ENCODE measurements around the gene CRACDL.

The CRACDL gene

GRCh38 chr2:98825404-98825803 lies 110.6 kb downstream of the CRACDL start:
- H3K4me3 Mint-ChIP-seq, result no peak overlapping the region
- peaks cover 44% of the 10 kb centered on the region for H3K4me1 Mint-ChIP-seq (ENCODE audit: low read depth)
- H3K27me3 Mint-ChIP-seq, result no peaks in the 10 kb centered on the region
- H3K36me3 Mint-ChIP-seq, result no peaks in the 10 kb centered on the region
- no peaks in the 10 kb centered on the region for H3K9me3 Mint-ChIP-seq (ENCODE audit: low read depth)
- no peak overlapping the region for H3K27ac Mint-ChIP-seq

DNA sequence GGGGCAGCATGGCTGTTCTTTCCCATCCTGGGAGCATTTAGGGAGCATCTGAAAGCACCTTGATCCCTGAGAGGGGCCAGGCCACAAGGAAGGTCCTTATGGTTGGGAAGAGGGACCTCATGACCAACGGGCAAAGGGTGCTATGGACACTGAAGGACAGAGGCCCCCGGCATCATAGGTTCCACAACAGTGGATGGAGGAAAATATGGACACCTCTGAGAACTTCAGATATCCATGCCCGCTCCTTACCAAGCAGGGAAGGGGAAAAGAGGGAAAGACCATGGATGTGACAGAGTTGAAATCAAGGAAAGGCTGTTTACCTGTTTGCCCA lies 111.0 kb downstream of the CRACDL start:
- no peaks in the 10 kb centered on the region for H3K27me3 Mint-ChIP-seq
- no peaks in the 10 kb centered on the region for H3K36me3 Mint-ChIP-seq
- no peaks in the 10 kb centered on the region for H3K9me3 Mint-ChIP-seq (ENCODE audit: low read depth)
- H3K4me3 Mint-ChIP-seq, result no peak overlapping the region
- peaks cover 40% of the 10 kb centered on the region for H3K4me1 Mint-ChIP-seq (ENCODE audit: low read depth)
- no peak overlapping the region for H3K27ac Mint-ChIP-seq

GRCh38 chr2:98824256-98825019 lies 111.6 kb downstream of the CRACDL start:
- Mint-ChIP-seq H3K9me3 (ENCODE audit: low read depth) (no peaks in the 10 kb centered on the region), H3K4me3 (peak overlapping the region; percentile 17), H3K36me3 (no peaks in the 10 kb centered on the region), H3K27me3 (no peaks in the 10 kb centered on the region), H3K27ac (no peak overlapping the region), H3K4me1 (ENCODE audit: low read depth) (peaks cover 36% of the 10 kb centered on the region)

GRCh38 chr2:98823196-98824170 lies 112.5 kb downstream of the CRACDL start:
- Mint-ChIP-seq H3K4me1 (ENCODE audit: low read depth) (peaks cover 28% of the 10 kb centered on the region), H3K27me3 (no peaks in the 10 kb centered on the region), H3K9me3 (ENCODE audit: low read depth) (no peaks in the 10 kb centered on the region), H3K4me3 (peak overlapping the region; percentile 90), H3K36me3 (no peaks in the 10 kb centered on the region), H3K27ac (peak overlapping the region; percentile 83)

DNA sequence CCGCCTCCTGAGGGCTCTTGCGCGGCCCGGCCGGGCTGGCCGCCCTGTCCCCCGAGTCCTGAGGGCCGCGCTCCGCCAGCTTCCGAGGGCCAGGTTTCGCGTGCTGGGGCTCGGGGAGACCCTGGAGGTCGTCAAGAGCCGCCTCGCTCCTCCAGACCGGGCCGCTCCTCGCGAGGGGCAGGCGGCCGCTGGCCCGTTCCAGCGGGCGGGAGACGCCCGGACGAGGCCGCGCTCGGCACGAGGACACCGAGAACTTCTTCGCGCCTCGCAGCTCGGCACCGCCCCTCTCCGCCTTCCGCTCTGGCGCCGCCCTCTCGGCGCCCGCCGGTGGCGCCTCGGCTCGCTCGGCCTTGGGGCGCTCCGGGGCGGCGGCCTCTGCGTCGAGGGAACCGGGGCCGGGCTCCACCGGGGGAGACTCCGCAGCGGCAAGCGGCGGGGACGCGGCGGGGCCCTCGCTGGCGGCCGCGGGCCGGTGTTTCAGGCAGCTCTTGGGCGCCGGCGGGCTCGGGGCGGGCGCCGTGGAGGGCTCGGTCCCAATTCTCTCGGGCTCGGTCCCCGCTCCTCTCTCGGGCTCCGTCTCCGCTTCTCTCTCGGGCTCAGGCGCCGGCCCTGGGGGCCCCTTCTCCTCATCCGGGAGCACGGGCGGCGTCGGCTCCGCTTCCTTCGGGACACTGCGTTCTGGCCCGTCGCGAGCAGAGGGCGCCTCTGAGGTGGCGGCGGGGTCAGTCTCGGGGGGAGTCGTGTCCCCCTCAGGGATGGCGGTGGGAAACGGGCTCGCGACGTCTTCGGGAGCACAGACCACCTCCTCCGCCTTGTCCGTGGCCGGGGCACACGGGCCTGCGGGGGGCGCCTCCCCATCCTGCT lies 113.5 kb downstream of the CRACDL start:
- Mint-ChIP-seq H3K27ac (no peak overlapping the region), H3K4me1 (ENCODE audit: low read depth) (peaks cover 21% of the 10 kb centered on the region), H3K4me3 (peak overlapping the region; percentile 51), H3K9me3 (ENCODE audit: low read depth) (no peaks in the 10 kb centered on the region), H3K27me3 (no peaks in the 10 kb centered on the region), H3K36me3 (no peaks in the 10 kb centered on the region)

DNA sequence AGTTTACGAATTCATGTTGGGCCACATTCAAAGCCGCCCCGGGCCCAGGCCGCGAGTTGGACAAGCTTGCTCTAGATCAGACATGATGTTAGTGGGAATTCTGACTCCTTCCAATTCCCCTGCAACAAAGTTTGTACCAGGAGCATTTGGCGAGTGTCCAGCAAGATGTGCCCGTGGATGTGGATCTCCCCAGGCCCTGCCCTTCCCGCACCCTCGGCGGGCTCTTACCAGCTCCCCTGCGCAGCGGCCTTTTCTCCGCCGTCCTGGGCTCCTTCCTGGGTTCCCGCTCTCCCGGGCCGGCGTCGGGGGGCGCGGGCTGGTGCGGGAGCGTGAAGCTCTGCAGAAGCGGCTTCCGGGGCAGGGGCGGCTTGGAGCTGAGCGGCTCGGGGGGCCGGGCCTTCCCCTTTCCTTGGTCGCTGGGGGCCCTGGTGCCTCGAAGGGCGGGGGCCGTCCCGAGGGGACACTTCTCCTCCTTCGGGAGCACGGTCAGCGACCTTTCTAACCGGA lies 114.3 kb downstream of the CRACDL start:
- Mint-ChIP-seq H3K27me3 (no peaks in the 10 kb centered on the region), H3K4me1 (ENCODE audit: low read depth) (peaks cover 21% of the 10 kb centered on the region), H3K4me3 (no peak overlapping the region), H3K36me3 (no peaks in the 10 kb centered on the region), H3K9me3 (ENCODE audit: low read depth) (no peaks in the 10 kb centered on the region), H3K27ac (no peak overlapping the region)

DNA sequence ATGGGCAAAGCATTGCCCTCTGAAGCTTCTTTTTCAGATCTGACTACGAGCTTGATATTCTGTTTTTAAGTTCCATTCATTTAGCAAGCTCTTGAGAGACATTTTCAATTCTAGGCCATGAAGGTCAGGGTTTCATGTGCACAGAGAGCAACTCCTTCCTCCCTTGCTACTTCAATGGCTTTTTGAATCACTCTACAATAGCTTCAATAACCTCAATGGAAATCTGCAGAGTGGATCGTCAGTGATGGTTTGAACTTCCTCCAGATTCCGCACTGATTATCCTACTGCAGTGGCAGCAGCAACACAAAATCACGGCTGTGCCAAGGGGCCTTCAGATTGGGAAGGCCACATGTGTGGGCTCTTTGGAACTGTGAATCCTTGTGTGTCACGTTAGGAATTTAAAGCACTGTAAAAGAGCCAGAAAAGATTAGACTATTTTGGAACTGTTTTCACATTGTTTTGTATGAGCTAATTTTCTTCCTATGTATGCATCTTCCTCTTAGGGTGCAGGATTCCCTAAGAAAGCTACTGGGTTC lies 116.7 kb downstream of the CRACDL start:
- Mint-ChIP-seq H3K4me3 (no peak overlapping the region), H3K36me3 (peaks cover 3% of the 10 kb centered on the region), H3K27me3 (no peaks in the 10 kb centered on the region)

DNA sequence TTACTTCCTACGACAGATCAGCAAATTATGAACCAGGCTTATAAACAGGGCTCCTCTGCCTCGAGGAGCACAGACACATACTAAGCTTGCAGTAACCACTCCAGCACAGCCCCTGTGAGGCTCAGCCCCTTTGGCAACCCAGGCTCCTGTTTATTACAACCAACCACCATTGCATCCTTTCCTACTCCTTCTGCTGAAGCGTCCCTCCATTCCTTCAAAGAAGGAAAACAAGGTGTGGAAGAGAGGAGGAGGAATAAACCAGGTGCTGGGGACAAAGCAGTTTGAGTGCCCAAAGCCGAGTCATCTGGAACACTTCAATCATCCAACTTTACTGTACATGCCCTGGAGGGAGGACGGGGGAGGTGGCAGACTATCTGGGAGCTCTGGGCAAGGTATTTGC lies 117.9 kb downstream of the CRACDL start:
- Mint-ChIP-seq H3K27me3 (no peaks in the 10 kb centered on the region), H3K36me3 (peaks cover 3% of the 10 kb centered on the region), H3K4me1 (ENCODE audit: low read depth) (peaks cover 7% of the 10 kb centered on the region), H3K27ac (no peak overlapping the region), H3K4me3 (no peak overlapping the region), H3K9me3 (ENCODE audit: low read depth) (no peaks in the 10 kb centered on the region)

More for the DNA sequence above, 116.7 kb downstream of the CRACDL start:
- Mint-ChIP-seq H3K9me3 (ENCODE audit: low read depth) (no peaks in the 10 kb centered on the region), H3K27ac (no peak overlapping the region), H3K4me1 (ENCODE audit: low read depth) (peaks cover 16% of the 10 kb centered on the region)

GRCh38 chr2:98816281-98816680 lies 119.7 kb downstream of the CRACDL start:
- Mint-ChIP-seq H3K9me3 (ENCODE audit: low read depth) (no peaks in the 10 kb centered on the region), H3K4me3 (no peak overlapping the region), H3K36me3 (peaks cover 3% of the 10 kb centered on the region), H3K27ac (no peak overlapping the region), H3K4me1 (ENCODE audit: low read depth) (peaks cover 7% of the 10 kb centered on the region), H3K27me3 (no peaks in the 10 kb centered on the region)

- Mint-ChIP-seq H3K9me3 (ENCODE audit: low read depth) (no peaks in the 10 kb centered on the region), H3K4me3 (no peak overlapping the region), H3K36me3 (peaks cover 3% of the 10 kb centered on the region), H3K4me1 (ENCODE audit: low read depth) (peaks cover 7% of the 10 kb centered on the region), H3K27ac (no peak overlapping the region), H3K27me3 (no peaks in the 10 kb centered on the region)
Observed at GRCh38 chr2:98815795-98816194, 120.2 kb downstream of the CRACDL start.

GRCh38 chr2:98811766-98812165 lies 124.3 kb downstream of the CRACDL start:
- Mint-ChIP-seq H3K27me3 (no peaks in the 10 kb centered on the region), H3K4me3 (no peak overlapping the region), H3K9me3 (ENCODE audit: low read depth) (no peaks in the 10 kb centered on the region), H3K4me1 (ENCODE audit: low read depth) (peaks cover 12% of the 10 kb centered on the region), H3K36me3 (peaks cover 3% of the 10 kb centered on the region), H3K27ac (no peak overlapping the region)

DNA sequence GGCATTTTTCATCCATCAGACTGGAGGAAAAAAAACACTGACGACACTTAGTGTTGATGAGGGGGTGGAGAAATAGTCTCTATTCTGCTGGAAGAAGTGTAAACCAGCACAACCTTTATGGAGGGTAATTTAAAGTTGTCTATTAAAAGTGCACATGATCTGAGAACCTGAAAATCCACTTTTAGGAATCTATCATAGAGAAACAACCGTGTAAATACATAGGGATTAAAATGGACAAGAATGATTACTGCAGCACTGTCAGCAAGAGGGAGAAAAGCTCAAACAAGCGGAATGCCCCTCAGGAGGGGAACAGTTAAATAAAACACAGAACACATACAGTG lies 125.5 kb downstream of the CRACDL start:
- Mint-ChIP-seq H3K4me1 (ENCODE audit: low read depth) (peaks cover 16% of the 10 kb centered on the region), H3K36me3 (no peaks in the 10 kb centered on the region), H3K4me3 (no peak overlapping the region), H3K27ac (no peak overlapping the region), H3K27me3 (no peaks in the 10 kb centered on the region), H3K9me3 (ENCODE audit: low read depth) (no peaks in the 10 kb centered on the region)

- H3K4me3 Mint-ChIP-seq, result no peak overlapping the region
- H3K36me3 Mint-ChIP-seq, result no peaks in the 10 kb centered on the region
- H3K27ac Mint-ChIP-seq, result no peak overlapping the region
- H3K9me3 Mint-ChIP-seq (ENCODE audit: low read depth), result no peaks in the 10 kb centered on the region
- no peaks in the 10 kb centered on the region for H3K27me3 Mint-ChIP-seq
- H3K4me1 Mint-ChIP-seq (ENCODE audit: low read depth), result peaks cover 16% of the 10 kb centered on the region
Observed at GRCh38 chr2:98809878-98810587, 126.0 kb downstream of the CRACDL start.

- Mint-ChIP-seq H3K4me3 (no peak overlapping the region), H3K4me1 (ENCODE audit: low read depth) (peaks cover 16% of the 10 kb centered on the region), H3K27ac (no peak overlapping the region), H3K9me3 (ENCODE audit: low read depth) (no peaks in the 10 kb centered on the region), H3K36me3 (no peaks in the 10 kb centered on the region), H3K27me3 (no peaks in the 10 kb centered on the region)
Observed at GRCh38 chr2:98809116-98809515, 126.9 kb downstream of the CRACDL start.
